Lower leg skin (tissue), 3 donors: ENCODE results near the gene ATP2B2.

Experiments
- POLR2A ChIP-seq, 2 donors: fragments of 450-650 bp; IDR thresholded peaks; one replicate each; pipeline ENCODE4 v1.6.1; 2016 to 2017; ENCODE audit warnings: antibody characterized with exemption in 2 of 2, mild to moderate bottlenecking in 1 of 2, moderate library complexity in 1 of 2
- TF ChIP-seq, protein P1 (sequence below), 3 donors: fragments of 450-650 bp; IDR thresholded peaks; one replicate each; pipeline ENCODE4 v1.5.1; 2016; ENCODE audit warnings: antibody characterized with exemption in 3 of 3, mild to moderate bottlenecking in 3 of 3, moderate library complexity in 2 of 3

DNA sequence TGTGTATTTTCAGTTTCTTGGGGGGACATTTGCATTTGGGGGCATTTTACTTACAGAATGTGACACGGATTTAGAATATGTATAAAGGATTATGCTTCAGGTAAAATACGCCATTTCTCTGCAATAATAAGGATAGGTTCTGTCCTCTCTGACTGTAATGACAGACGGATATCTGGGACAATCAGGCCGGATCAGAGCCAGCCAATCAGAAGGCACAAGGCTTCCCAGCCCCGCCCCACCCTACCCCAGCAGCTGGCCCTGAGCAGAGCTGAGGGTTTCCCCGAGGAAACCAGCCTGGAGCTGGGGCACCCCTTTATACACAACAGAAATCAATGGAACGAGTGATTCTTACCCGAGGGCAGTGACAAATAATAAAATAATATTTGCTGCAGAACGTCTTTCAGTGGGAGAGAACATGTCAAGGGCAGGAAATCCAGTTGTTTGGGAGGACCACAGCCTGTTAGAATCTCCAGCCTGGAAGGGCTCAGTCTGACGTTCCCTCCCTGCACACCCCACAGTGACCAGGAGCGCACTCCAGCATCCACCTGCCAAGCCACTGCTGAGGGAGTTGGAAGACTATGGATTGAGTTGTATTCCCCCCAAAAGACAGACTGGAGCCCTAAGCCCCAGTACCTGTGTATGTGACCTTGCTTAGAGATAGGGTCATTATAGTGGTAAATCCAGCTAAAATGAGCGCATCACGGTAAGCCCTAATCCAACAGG is 154.2 kb downstream of the ATP2B2 start:
- no peak for TF ChIP-seq POLR2A (IDR thresholded peaks at IDR 0.05)
- TF ChIP-seq, protein P1, sequence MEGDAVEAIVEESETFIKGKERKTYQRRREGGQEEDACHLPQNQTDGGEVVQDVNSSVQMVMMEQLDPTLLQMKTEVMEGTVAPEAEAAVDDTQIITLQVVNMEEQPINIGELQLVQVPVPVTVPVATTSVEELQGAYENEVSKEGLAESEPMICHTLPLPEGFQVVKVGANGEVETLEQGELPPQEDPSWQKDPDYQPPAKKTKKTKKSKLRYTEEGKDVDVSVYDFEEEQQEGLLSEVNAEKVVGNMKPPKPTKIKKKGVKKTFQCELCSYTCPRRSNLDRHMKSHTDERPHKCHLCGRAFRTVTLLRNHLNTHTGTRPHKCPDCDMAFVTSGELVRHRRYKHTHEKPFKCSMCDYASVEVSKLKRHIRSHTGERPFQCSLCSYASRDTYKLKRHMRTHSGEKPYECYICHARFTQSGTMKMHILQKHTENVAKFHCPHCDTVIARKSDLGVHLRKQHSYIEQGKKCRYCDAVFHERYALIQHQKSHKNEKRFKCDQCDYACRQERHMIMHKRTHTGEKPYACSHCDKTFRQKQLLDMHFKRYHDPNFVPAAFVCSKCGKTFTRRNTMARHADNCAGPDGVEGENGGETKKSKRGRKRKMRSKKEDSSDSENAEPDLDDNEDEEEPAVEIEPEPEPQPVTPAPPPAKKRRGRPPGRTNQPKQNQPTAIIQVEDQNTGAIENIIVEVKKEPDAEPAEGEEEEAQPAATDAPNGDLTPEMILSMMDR (IDR thresholded peaks at IDR 0.05): no peak
